Tongue (tissue), 2 donors: ENCODE measurements around the gene ABHD6. TPM values are rescaled to one million over a fixed set of nuclear protein-coding genes. Genes with fewer than 3 reads are reported as not detected.
"Not testable (repeated sequence)": the region's sequence is repeated elsewhere in the genome, so short reads cannot be mapped to it uniquely, and the experiment has no call there.

Experiments used
- DNase-seq: peaks from one replicate; pipeline ENCODE4 v3.0.0-alpha.2; 2015
- total RNA-seq: library from RNA; depleted of rRNA; stranded (reverse); fragments of >200 nt; gene quantifications from one replicate; pipeline ENCODE4 v1.2.3, GENCODE V29; 2014

Gene ABHD6
- total RNA-seq, 1 donor from 2014 or later: 8.3 TPM

DNA sequence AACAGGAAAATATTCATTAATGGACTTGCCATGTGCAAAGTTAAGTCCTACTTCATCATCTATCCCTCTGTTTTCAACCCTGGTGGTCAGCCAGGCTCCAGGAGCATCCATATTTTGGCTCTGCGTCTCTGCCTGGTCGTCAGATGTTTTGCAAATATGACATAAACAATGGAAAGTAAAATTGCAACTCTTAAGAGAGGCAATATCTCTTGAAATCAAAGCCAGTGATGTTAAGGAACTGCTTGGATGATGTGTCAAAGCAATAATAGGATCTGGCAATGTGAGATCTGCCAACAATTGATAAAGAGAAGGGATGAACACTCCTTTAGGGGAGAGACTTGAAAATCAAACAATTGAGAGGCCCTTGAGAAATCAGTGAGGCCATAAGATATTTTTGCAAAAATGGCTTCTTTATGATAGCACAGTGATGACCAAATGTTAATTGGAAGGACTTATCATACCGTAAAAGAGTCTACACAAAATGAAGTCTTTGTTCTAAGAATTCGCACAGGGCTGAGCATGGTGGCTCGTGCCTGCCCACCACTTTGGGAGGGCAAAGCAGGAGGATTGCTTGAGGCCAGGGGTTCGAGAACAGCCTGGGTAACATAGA lies 6.5 kb downstream of the ABHD6 start:
- DNase-seq: no peak

GRCh38 chr3:58246148-58247047 lies 8.8 kb downstream of the ABHD6 start:
- no peak for DNase-seq

DNA sequence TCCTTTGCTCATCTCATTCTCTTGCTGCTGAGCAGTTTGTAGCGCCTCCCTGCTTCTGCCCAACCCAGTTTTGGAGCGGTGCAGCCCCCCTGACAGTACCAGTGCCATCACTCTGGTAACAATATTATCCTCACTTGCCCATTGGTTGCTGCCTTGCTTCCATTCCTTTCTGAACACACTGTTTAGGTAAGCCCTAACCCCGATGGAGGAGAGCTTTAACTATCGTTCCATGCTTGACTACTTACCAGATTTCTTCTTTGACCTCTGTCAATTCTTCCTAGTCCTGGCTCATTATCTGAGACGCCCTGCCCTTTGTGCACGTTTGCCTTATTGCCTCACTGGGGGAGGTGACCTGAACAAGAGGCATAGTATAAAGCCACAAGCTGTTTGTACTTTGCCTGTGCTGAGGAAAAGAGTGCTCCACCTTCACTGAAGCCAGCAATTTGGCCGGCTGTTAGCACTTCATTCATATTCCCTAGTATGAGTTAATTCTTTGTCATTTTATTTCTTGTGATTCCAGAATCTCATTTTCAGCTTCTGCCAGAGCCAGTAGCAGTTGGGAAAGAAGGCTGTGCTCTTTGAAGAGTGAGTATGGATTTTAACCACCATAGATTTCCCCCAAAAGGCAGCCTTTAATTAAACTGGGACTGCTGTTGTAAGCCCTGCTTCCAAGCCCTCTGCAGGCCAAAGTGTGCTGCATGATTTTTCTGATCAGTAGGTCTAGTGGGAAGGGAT lies 11.9 kb downstream of the ABHD6 start:
- peak; percentile 15 for DNase-seq

GRCh38 chr3:58250093-58250707 lies 12.6 kb downstream of the ABHD6 start:
- DNase-seq: no peak

DNA sequence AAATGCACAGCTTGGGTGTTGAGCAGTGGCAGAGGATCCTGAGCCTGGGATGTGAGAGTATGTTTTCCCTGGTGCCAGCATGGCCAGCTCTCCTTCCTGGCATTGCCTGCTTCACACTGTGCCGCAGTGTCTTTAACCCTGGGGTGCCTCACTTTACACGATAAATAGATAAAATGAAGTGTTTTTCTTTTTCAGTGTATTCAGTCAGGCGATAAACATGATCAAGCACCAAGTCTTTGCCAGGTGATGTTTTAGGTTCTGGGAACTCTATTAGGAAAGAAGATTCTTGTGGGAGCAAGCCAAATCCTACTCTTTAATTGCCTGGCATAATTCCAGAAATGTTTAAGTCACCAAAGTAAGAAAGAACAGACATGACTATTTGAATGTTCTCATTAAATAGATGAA lies 14.0 kb downstream of the ABHD6 start:
- peak; percentile 57 for DNase-seq

GRCh38 chr3:58254144-58254543 lies 16.6 kb downstream of the ABHD6 start:
- no peak for DNase-seq

GRCh38 chr3:58256061-58256460 lies 18.5 kb downstream of the ABHD6 start:
- no peak for DNase-seq

- no peak for DNase-seq
Measured at GRCh38 chr3:58256511-58256910, 18.9 kb downstream of the ABHD6 start.

- no peak for DNase-seq
Measured at GRCh38 chr3:58258392-58259055, 20.9 kb downstream of the ABHD6 start.

DNA sequence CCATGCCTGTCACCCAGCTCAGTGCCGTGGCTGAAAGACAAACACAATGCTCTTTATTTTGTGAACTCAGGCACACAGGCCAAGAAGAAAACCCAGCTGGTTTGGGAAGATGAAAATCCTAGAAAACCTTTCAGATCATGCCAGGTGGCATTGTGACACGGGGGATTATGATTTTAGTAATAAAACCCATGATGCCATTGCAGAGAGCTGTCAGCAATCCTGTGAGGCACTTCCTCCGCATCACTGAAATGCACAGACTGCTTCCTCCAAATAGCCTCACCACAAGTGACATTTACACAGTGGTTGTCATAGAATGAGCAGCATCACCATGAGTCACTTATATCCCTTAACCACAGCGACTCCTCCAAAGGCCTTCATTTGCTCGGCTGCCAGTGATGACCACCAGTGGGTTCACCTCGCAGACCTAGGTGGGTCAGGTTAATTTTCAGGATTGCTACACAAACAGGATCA lies 22.7 kb downstream of the ABHD6 start:
- peak; percentile 46 for DNase-seq

DNA sequence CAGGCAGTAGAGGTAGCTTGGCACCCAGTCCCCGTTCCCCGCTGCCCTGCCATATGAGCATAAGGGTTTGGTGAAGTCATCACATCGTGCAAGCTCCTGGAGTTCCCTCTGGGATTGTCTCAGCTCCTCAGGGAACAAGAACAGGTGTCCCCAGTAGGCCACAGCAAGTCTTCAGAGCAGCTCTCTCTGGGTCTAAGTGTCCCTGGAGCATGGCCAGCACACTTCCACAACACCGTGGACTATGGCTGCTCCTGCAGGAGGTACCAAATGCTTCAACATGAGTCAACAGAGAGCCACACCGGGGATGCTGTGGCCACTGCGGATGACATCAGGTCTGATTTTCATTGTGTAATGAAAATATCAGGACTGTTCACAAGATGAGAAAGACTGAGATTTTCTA lies 23.1 kb downstream of the ABHD6 start:
- peak; percentile 46 for DNase-seq

DNA sequence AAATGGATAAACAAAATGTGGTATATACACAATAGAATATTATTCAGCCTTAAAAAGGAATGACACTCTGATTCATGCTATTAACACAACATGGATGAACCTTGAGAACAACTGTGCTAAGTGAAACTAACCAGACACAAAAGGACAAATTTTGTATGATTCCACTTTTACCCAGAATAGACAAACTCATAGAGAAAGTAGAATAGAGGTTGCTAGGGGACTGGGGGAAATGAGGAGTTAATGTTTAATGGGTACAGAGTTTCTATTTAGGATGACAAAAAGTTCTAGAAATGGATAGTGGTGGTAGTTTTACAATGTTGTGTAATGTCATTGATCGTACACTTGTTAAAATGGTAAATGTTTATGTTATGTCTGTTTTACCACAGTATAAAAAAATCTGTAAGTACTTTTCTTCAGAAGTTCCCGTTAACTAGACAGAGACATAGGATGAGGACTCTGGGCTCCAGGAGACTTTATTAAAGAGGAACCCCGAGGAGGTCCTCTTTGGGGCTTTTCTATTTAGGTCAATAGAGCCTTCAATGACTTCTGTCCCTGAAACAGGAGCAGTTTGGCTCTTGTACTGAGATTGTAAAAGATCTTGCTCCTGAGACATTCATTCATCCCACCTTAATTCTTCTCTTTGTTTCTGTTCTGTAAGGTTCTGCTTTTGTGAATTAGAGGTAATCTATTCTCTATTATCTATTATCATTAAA lies 24.5 kb downstream of the ABHD6 start:
- no peak for DNase-seq

GRCh38 chr3:58266577-58266976 lies 29.0 kb downstream of the ABHD6 start:
- peak; percentile 70 for DNase-seq

GRCh38 chr3:58267543-58267942 lies 30.0 kb downstream of the ABHD6 start:
- not testable (repeated sequence) for DNase-seq

GRCh38 chr3:58269356-58269755 lies 31.8 kb downstream of the ABHD6 start:
- DNase-seq: no peak

- DNase-seq: no peak
Measured at GRCh38 chr3:58270485-58270884, 32.9 kb downstream of the ABHD6 start.

- no peak for DNase-seq
Measured at GRCh38 chr3:58271901-58272501, 34.4 kb downstream of the ABHD6 start.

DNA sequence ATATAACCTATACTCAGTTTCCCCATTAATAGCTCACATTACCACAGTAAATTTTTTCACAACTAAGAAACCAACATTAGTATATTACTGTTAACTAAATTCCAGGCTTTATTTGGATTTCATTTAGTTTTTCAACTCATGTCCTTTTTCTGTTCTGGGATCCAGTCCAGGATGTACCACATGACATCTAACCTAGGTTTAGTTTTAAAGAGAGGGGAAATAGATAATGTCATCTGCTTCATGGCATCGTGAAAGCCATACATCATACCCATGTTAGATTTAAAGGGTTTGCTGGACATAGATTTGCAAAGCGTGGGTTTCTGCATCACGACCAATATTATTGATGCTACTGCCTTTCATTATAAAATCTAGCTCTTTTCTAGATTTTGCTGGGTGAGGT lies 35.3 kb downstream of the ABHD6 start:
- DNase-seq: no peak

DNA sequence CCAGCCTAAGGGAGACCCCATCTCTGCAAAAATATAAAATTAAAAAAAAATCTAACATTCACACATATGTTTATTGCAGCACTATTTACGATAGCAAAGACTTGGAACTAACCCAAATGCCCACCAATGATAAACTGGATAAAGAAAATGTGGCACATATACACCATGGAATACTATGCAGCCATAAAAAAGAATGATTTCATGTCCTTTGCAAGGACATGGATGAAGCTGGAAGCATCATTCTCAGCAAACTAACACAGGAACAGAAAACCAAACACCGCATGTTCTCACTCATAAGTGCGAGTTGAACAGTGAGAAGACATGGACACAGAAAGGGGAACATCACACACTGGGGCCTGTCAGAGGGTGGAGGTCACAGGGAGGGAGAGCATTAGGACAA lies 35.8 kb downstream of the ABHD6 start:
- DNase-seq: not testable (repeated sequence)

DNA sequence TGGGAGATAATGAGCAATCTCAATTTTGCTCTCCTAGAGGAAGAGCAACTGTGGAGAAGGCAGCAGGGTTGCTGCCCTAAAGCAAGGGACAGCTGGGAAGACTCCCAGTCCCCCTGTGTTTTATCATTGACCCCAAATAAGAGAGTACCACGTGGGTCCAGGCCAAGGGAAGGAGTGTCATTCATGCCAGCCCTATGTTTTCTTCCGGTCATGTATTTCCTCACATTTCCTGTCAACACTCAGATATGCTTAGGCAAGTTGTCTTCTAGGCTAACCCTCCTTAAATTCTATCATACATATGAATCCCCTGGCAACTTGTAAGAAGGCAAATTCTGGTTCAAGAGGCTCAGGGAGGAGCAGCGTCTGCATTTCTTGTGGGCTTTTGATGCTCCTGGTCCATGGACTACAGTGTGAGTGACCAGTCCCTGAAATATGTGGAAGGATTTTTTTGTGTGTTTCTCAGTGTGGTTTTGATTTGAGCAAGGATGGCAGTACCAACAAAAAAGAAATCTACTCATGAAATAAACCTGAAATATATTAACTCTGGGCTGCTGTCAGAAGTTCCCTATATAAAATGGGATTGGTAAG lies 36.5 kb downstream of the ABHD6 start:
- DNase-seq: no peak
